NCI-H2029 treated with DMSO at 0.1 percent for 48 hours (cell line): ENCODE data around the gene NAA10.

Experiments
- DNase-seq: peaks from one replicate; lab custom pipeline; 2025; lab: John Stamatoyannopoulos, UW

The NAA10 gene

GRCh38 chrX:153927922-153928760 lies 6.7 kb downstream of the NAA10 start:
- DNase-seq = peak; percentile 78

- no peak for DNase-seq
Measured at GRCh38 chrX:153927672-153927921, 7.2 kb downstream of the NAA10 start.

- peak; percentile 13 for DNase-seq
Measured at GRCh38 chrX:153926858-153927671, 7.8 kb downstream of the NAA10 start.

DNA sequence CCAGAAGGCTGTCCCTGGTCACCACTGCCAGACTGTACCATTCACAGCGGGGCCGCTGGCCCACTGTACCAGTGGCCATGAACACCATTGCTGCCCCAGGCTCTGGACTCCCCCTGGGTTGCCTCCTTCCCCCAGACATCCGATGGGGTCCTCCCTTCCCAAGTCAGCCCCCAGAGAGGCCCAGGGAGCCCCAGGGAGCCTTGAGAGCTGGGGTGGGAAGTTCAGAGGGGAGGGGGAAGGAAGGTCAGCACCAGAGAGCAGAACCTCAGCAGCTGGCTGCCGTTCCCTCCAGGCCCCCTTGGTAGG lies 8.3 kb downstream of the NAA10 start:
- no peak for DNase-seq

- no peak for DNase-seq
Measured at GRCh38 chrX:153925739-153926551, 8.9 kb downstream of the NAA10 start, which contains the start of gene ARHGAP4. Gene ARHGAP4, minus strand, starts transcription at chrX:153926264. Its CDS starts 62 bp downstream, at chrX:153926202.

DNA sequence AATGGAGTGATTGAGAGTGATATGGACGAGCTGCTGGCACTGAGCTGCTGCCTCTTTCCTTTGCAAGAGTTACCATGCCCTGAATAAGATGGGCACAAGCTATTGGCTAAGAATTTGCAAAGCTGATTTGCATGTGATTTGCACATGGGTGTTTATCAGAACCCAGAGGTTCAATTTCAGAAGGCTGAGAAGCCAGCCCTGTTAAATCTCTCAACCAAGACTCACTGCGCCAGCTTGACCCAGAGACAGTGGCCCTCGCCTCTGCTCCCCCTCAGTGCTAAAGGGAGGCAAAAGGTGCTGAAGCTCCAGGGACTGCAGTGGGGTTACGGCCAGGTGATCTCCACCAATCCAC lies 9.5 kb downstream of the NAA10 start:
- no peak for DNase-seq

DNA sequence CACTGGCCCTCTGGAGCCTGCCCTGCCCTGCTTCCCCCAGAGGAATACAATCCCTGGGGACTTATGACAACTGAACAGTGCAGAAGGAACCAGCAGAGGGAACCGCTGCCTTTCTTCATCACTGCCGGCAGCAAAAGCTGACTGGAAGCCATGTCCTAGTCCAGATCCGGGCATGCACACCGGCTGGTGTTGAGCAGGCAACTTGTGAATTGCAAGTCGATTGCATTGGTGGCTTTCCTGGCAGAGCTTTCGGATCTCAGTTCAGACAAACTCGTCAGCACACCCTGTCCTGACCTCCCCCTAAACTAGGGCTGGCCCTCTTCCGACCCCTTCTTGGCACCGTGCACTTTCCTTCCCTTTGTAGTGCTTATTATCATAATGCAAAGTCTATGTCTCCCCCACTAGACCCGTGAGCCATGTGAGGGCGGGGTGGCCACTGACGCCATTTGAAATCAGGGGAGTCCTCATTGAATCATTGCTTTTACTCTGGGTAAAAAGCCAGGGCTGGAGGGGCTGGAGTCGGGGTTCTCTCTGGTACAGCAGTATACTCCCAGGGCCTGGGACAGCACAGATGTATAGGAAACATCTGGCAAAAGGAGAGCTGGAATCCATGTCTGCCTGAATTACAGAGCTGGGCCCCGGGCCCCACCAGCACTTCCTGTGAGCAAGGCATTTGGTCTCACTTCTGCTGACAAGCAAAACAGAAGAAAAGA lies 10.5 kb downstream of the NAA10 start:
- no peak for DNase-seq

DNA sequence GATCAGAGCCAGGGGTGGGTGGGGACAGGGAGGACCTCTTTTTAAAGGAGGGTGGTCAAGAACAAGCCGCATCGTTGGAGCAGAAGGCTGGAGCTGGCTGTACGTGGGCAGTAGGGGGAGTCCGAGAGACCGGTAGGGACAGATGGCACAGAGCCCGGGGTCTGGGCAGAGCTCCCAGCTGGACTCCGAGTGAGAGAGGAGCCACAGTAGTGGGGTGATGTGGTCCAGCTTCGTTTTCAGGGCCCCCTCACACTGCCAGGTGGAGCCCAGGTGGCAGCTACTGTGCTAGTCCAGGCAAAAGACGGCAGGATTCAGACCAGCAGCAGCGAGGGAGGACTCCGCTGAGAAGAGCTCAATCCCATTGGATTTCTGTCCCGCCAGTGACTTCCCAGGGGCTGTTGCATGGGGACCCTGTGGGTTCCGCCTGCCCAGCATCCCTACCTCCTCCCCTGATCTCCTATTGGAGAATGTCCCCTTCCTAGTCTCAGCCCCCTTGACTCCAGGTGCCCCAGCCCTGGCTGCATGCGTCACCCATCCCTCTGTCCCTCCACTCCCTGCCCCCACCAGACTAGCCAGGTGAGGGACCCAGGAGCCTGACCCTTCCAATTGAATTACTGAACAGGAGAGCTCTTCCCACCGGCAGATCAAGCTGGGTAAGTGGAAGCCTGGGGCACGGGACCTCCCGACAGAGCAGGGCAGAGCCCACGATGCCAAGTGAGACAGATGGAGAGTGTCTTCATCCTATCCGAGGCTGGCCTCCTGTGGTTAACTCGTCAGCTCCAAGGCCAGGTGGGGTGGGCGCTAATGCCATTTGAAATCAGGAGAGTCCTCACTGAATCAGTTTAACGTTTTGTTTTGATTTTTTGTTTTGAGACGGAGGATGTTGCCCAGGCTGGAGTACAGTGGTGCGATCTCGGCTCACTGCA lies 11.6 kb downstream of the NAA10 start:
- DNase-seq = peak; percentile 16

DNA sequence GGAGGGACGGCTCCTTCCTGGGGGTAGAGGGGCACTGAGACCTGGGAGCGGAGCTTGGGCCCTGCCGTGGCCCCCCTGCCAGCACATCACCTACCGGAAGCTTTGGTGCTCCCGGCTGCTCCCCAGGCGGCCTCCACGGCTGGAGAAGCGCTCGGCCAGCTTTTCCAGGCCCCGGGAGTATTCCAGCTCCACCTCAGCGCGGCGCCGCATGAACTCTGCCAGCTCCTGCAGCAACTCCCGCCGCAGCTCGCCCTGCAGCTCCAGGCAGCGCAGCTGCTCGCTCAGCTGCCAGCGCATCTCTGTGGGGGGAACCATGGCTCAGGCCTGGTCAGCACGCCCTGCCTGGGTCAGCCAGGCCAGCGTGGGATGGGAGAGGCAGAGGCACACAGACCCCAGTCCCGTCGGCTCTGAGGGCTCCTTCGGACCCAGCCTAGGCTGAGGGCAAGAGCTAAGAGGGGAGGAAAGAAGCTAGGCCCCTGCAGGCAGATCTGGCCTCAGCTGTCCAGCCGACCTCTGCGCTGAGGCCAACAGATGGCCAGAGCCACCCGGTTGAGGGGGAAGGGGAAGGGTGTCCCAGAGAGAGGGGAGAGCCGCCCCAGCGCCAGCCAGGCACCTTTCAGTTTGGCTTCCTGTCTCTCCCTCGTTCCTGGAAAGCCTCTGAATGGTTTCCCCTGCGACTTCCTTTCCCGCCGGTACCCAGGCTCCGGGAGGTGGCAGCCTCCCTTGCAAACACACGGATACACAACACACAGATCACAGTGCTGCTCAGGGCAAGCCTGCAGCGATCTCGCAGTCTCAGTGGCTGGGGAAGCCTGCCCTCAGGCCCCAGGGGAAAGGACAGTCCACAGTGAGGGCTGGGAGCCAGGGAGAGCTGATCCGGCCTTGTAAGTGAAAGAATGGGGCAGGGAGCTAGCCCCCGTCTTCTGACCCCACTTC lies 13.1 kb downstream of the NAA10 start:
- DNase-seq = no peak

DNA sequence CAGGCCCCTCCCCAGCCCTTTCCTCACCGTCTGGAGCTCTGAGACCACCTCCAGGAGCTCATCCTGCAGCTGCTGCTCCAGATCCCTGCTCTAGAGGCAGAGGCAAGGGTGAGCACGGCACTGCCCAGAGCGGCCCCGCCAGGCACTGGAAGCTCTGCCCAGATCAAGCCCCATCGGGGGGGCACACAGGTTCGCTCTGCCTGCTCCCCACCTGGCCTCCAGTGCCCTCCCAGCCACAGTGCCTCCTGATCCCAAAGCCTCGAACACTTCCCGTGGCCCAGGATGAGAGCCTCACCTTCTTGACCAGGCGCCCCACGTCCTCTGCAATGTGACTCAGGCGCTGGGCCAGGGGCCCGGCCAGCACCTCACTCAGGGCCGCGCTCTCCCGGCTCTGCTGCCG lies 13.8 kb downstream of the NAA10 start:
- DNase-seq = no peak

DNA sequence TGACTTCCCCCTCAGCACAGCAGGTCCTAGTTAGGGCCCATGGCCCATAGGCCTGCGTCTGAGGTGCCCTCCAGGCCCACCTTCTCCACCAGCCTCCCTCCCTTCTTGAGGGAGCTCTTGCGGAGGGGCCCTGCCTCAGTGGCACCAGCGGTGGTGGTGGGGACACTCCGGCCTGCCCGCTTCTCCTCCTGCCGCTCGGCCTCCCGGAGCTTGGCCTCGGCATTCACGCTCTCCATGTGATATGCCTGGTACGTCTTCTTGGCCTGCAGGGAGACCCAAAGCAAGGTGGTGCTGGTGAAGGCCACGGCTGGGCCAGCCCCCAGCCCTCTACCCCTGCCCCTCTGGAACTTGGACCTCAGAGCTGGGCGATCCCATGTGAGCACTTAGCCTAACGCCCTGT lies 14.3 kb downstream of the NAA10 start:
- no peak for DNase-seq

- DNase-seq = no peak
Measured at GRCh38 chrX:153919281-153919680, 15.6 kb downstream of the NAA10 start.

- DNase-seq = no peak
Measured at GRCh38 chrX:153917869-153918268, 17.0 kb downstream of the NAA10 start.

DNA sequence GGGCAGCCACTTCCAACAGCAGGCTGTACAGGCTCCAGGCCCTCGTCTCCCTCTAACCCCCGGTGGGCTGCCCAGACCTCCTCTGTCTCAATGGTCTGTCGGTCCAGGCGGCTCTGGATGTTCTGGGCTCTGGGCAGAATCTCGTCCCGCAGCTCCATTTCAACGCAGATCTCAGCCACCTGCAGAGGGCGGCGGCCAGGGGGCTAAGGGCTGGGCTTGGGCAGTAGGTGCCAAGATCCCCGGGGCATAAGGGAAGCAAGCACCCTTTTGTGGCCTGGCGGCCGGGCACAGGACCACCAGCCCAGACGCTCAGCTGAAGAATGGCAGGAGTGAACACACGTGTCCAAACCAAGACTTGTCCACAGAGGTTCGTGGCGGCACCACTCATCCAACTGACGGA lies 21.1 kb downstream of the NAA10 start:
- no peak for DNase-seq

DNA sequence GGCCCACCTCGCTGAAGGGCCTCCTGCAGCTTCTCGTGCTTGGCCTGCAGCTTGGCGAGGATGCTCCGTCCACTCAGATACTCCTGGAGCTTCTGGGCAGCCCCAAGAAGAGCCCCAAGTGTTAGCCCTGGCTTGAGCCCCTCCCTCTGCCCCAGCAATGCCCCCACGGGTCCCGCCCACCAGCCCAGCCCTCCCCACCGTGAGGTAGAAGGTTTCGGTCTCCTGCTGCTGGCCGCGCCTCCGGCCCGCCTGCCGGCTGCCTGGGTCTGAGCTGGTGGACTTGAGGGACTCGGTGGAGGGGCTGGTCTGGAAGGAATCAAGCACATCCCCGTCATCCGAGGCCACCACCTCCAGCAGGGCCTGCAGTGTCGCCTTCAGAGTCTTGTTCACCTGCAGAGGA lies 21.6 kb downstream of the NAA10 start:
- DNase-seq = no peak

GRCh38 chrX:153911798-153912197 lies 23.0 kb downstream of the NAA10 start:
- no peak for DNase-seq

- no peak for DNase-seq
Measured at GRCh38 chrX:153910446-153910845, 24.4 kb downstream of the NAA10 start.

GRCh38 chrX:153909980-153910360 lies 24.9 kb downstream of the NAA10 start:
- DNase-seq = no peak

- DNase-seq = no peak
Measured at GRCh38 chrX:153909024-153909979, 25.5 kb downstream of the NAA10 start.
